Neural cell (in vitro differentiated cells): ENCODE measurements around the gene IGSF23. TPM values are rescaled to one million over a fixed set of nuclear protein-coding genes. Genes with fewer than 3 reads are reported as not detected.
"Not testable (repeated sequence)": the region's sequence is repeated elsewhere in the genome, so short reads cannot be mapped to it uniquely, and the experiment has no call there.

Source experiments
- H2AFZ ChIP-seq: fragments of 200-600, 300-800 bp; sonication (generic), shearing (Covaris generic); 2 replicates; pipeline ENCODE4 v1.6.0; 2014; ENCODE audit warnings: low read depth, mild to moderate bottlenecking, antibody characterized with exemption, low read length, moderate library complexity
- H3F3A ChIP-seq: fragments of 200-600 bp; shearing (Covaris generic); 2 replicates; pipeline ENCODE4 v1.6.1; 2016; ENCODE audit warnings: mild to moderate bottlenecking, moderate library complexity, mixed read lengths, antibody characterized with exemption, low read length; ENCODE audit not compliant: insufficient read depth, poor library complexity, severe bottlenecking
- H3K27ac ChIP-seq: fragments of 200-600, 300-800 bp; sonication (generic), shearing (Covaris generic); 2 replicates; pipeline ENCODE4 v1.5.1; 2014; ENCODE audit warnings: mild to moderate bottlenecking, low read length, moderate library complexity
- H3K27me3 ChIP-seq: fragments of 300-800, 200-600 bp; sonication (generic), shearing (Covaris generic); 2 replicates; pipeline ENCODE4 v1.6.0; 2014; ENCODE audit warnings: mild to moderate bottlenecking, low read depth, low read length, moderate library complexity; ENCODE audit not compliant: insufficient read depth
- H3K36me3 ChIP-seq: fragments of 300-800, 200-600 bp; sonication (generic), shearing (Covaris generic); 2 replicates; pipeline ENCODE4 v1.5.1; 2014; ENCODE audit warnings: mild to moderate bottlenecking, antibody characterized with exemption, low read length, moderate library complexity; ENCODE audit not compliant: insufficient read depth
- H3K4me2 ChIP-seq: fragments of 300-800, 200-600 bp; sonication (generic), shearing (Covaris generic); 2 replicates; pipeline ENCODE4 v1.6.0; 2014; ENCODE audit warnings: mild to moderate bottlenecking, low read length
- H3K4me3 ChIP-seq: fragments of 300-800, 200-600 bp; sonication (generic), shearing (Covaris generic); 2 replicates; pipeline ENCODE4 v1.5.1; 2014; ENCODE audit warnings: mild to moderate bottlenecking, low read length, moderate library complexity
- H3K79me2 ChIP-seq: fragments of 200-600 bp; shearing (Covaris generic); replicated peaks from 2 replicates; pipeline ENCODE4 v1.6.0; 2014; ENCODE audit warnings: mild to moderate bottlenecking, low read length, moderate library complexity; ENCODE audit not compliant: insufficient read depth
- H3K9ac ChIP-seq: fragments of 300-800, 200-600 bp; sonication (generic), shearing (Covaris generic); 2 replicates; pipeline ENCODE4 v1.6.1; 2016; ENCODE audit warnings: mild to moderate bottlenecking, low read length, mixed read lengths
- H3K9me2 ChIP-seq: fragments of 200-600 bp; shearing (Covaris generic); 2 replicates; pipeline ENCODE4 v1.6.1; 2016; ENCODE audit warnings: mild to moderate bottlenecking, low read length, mixed read lengths; ENCODE audit not compliant: insufficient read depth
- H3K9me3 ChIP-seq: fragments of 200-600, 300-800 bp; sonication (generic), shearing (Covaris generic); 2 replicates; pipeline ENCODE4 v1.6.1; 2016; ENCODE audit warnings: mild to moderate bottlenecking, mixed run types, low read length, moderate library complexity, mixed read lengths
- H4K20me1 ChIP-seq: fragments of 200-600 bp; shearing (Covaris generic); 2 replicates; pipeline ENCODE4 v1.6.1; 2016; ENCODE audit warnings: mild to moderate bottlenecking, mixed run types; ENCODE audit not compliant: insufficient read depth
- CTCF ChIP-seq: fragments of 450-650 bp; IDR thresholded peaks from 2 replicates; pipeline ENCODE4 v1.5.1; 2014; ENCODE audit warnings: antibody characterized with exemption, mild to moderate bottlenecking, moderate library complexity; ENCODE audit not compliant: poor library complexity, severe bottlenecking
- EP300 ChIP-seq: fragments of 450-650 bp; conservative IDR thresholded peaks from 2 replicates; pipeline ENCODE4 v1.6.1; 2014; ENCODE audit warnings: antibody characterized with exemption, mild to moderate bottlenecking, moderate library complexity; ENCODE audit not compliant: poor library complexity, severe bottlenecking
- EZH2 ChIP-seq: fragments of 200-600, 300-800 bp; shearing (Covaris generic), sonication (generic); IDR thresholded peaks from 2 replicates; pipeline ENCODE4 v1.6.1; 2014; ENCODE audit warnings: antibody characterized with exemption, low read length, borderline replicate concordance, mild to moderate bottlenecking; ENCODE audit not compliant: insufficient read depth, poor library complexity, severe bottlenecking
- MXI1 ChIP-seq: fragments of 450-650 bp; conservative IDR thresholded peaks from 2 replicates; pipeline ENCODE4 v1.6.1; 2014; ENCODE audit warnings: antibody characterized with exemption, mild to moderate bottlenecking; ENCODE audit not compliant: poor library complexity, severe bottlenecking
- POLR2AphosphoS5 ChIP-seq: IDR thresholded peaks from 2 replicates; pipeline ENCODE4 v1.6.1; 2012
- RAD21 ChIP-seq: fragments of 450-650 bp; conservative IDR thresholded peaks from 2 replicates; pipeline ENCODE4 v1.6.1; 2014; ENCODE audit warnings: antibody characterized with exemption, mild to moderate bottlenecking, moderate library complexity
- REST ChIP-seq: IDR thresholded peaks from 2 replicates; pipeline ENCODE4 v1.6.1; 2012; ENCODE audit warnings: borderline replicate concordance
- SMC3 ChIP-seq: fragments of 450-650 bp; conservative IDR thresholded peaks from 2 replicates; pipeline ENCODE4 v1.6.1; 2014; ENCODE audit warnings: antibody characterized with exemption, mild to moderate bottlenecking, moderate library complexity; ENCODE audit not compliant: poor library complexity
- TAF1 ChIP-seq: IDR thresholded peaks from 2 replicates; pipeline ENCODE4 v1.6.1; 2012; ENCODE audit warnings: low read depth
- polyA plus RNA-seq: library from polyadenylated mRNA; depleted of rRNA; stranded (reverse); fragments of >200 nt; gene quantifications from 2 replicates; pipeline ENCODE4 v1.2.3, GENCODE V29; 2014

IGSF23 gene
- polyA plus RNA-seq, 1 donor from 2014 or later: not detected

GRCh38 chr19:44609219-44609618 lies 4.1 kb upstream of the IGSF23 start:
- TF ChIP-seq RAD21 (no peak), EZH2 (no peak), REST (no peak)
- Histone ChIP-seq H3K27me3 (no peaks in the 10 kb centered on the region), H3K79me2 (no peaks in the 10 kb centered on the region), H2AFZ (no peak overlapping the region), H3K4me3 (no peak overlapping the region), H3K27ac (no peak overlapping the region), H3K36me3 (no peaks in the 10 kb centered on the region), H3K9me3 (no peaks in the 10 kb centered on the region), H3F3A (no peaks in the 10 kb centered on the region), H4K20me1 (no peaks in the 10 kb centered on the region), H3K9ac (no peak overlapping the region), H3K4me2 (no peak overlapping the region), H3K9me2 (no peaks in the 10 kb centered on the region)

GRCh38 chr19:44610497-44610896 lies 2.9 kb upstream of the IGSF23 start:
- H3K9me2 ChIP-seq, H4K20me1 ChIP-seq, H3K27ac ChIP-seq, H3F3A ChIP-seq, H3K9ac ChIP-seq, H2AFZ ChIP-seq, H3K4me3 ChIP-seq, H3K27me3 ChIP-seq, H3K4me2 ChIP-seq, H3K36me3 ChIP-seq, H3K79me2 ChIP-seq, H3K9me3 ChIP-seq: not testable (repeated sequence)

GRCh38 chr19:44611812-44612295 lies 1.5 kb upstream of the IGSF23 start:
- Histone ChIP-seq H3K4me2 (no peak overlapping the region), H3F3A (no peaks in the 10 kb centered on the region), H3K9me3 (no peaks in the 10 kb centered on the region), H2AFZ (no peak overlapping the region), H3K27me3 (no peaks in the 10 kb centered on the region), H3K4me3 (no peak overlapping the region), H3K36me3 (no peaks in the 10 kb centered on the region), H3K79me2 (no peaks in the 10 kb centered on the region), H3K9me2 (no peaks in the 10 kb centered on the region), H3K27ac (no peak overlapping the region), H4K20me1 (no peaks in the 10 kb centered on the region), H3K9ac (no peak overlapping the region)
- no peak for TF ChIP-seq SMC3
- TF ChIP-seq MXI1: no peak
- no peak for TF ChIP-seq EP300

- H3K9ac ChIP-seq: no peak overlapping the region
- no peaks in the 10 kb centered on the region for H3K79me2 ChIP-seq
- no peaks in the 10 kb centered on the region for H3K27me3 ChIP-seq
- H2AFZ ChIP-seq: no peak overlapping the region
- H3K9me3 ChIP-seq: no peaks in the 10 kb centered on the region
- H3K9me2 ChIP-seq: no peaks in the 10 kb centered on the region
- H3K4me3 ChIP-seq: no peak overlapping the region
- H3K36me3 ChIP-seq: no peaks in the 10 kb centered on the region
- TF ChIP-seq MXI1: no peak
- TF ChIP-seq POLR2AphosphoS5: no peak
- TF ChIP-seq CTCF: no peak
- TF ChIP-seq TAF1: no peak
- no peak for TF ChIP-seq RAD21
- TF ChIP-seq SMC3: no peak
- H4K20me1 ChIP-seq: no peaks in the 10 kb centered on the region
- H3K4me2 ChIP-seq: no peak overlapping the region
- no peaks in the 10 kb centered on the region for H3F3A ChIP-seq
- no peak overlapping the region for H3K27ac ChIP-seq
Observed at GRCh38 chr19:44614313-44614712, 950 bp downstream of the IGSF23 start.
